PC-3 (cell line): ENCODE measurements around the gene RAET1E. TPM values are rescaled to one million over a fixed set of nuclear protein-coding genes. Genes with fewer than 3 reads are reported as not detected.

Experiments used
- ATAC-seq: fragments of 200-7000 bp; cut with Tn5 transposase; 2 replicates; pipeline ENCODE4 v1.9.1; 2020; ENCODE audit warnings: mild to moderate bottlenecking, moderate library complexity
- BruUV-seq: library from RNA; stranded (reverse); fragments of 400-500 nt; replicated peaks from 2 replicates; lab custom pipeline; 2021; lab: Mats Ljungman, UMichigan
- CTCF ChIA-PET: fragments of 300-600 bp; sonication (Branson Sonifier 250); formaldehyde crosslinking; loops from one replicate; lab custom pipeline; 2022; ENCODE audit warnings: antibody characterized with exemption; lab: Charles Lee
- POLR2A ChIA-PET: fragments of 300-600 bp; sonication (Branson Sonifier 250); formaldehyde crosslinking; loops from one replicate; lab custom pipeline; 2022; ENCODE audit warnings: antibody characterized with exemption; ENCODE audit not compliant: unreplicated experiment; lab: Charles Lee
- DNase-seq: peaks from one replicate; pipeline ENCODE4 v3.0.0-alpha.2; 2015
- H2AFZ ChIP-seq: fragments of 300-600 bp; sonication (generic); 2 replicates; pipeline ENCODE4 v1.6.0; 2016; ENCODE audit warnings: antibody characterized with exemption, low read length
- H3F3A ChIP-seq: fragments of 300-600 bp; sonication (generic); one replicate; pipeline ENCODE4 v1.6.0; 2017; ENCODE audit warnings: antibody characterized with exemption, low read length, control low read depth, mild to moderate bottlenecking; ENCODE audit not compliant: unreplicated experiment
- H3K27ac ChIP-seq: fragments of 300-600 bp; sonication (generic); 2 replicates; pipeline ENCODE4 v1.5.1; 2016; ENCODE audit warnings: mild to moderate bottlenecking, low read length
- H3K27me3 ChIP-seq: fragments of 300-600 bp; sonication (generic); 2 replicates; pipeline ENCODE4 v1.6.1; 2016; ENCODE audit warnings: low read length, mixed read lengths
- H3K36me3 ChIP-seq: fragments of 300-600 bp; sonication (generic); 2 replicates; pipeline ENCODE4 v1.6.1; 2016; ENCODE audit warnings: low read depth, mixed run types, low read length, mixed read lengths
- H3K4me1 ChIP-seq: fragments of 300-600 bp; sonication (generic); 2 replicates; pipeline ENCODE4 v1.5.1; 2016; ENCODE audit warnings: low read length; ENCODE audit not compliant: insufficient read depth
- H3K4me2 ChIP-seq: fragments of 300-600 bp; sonication (generic); 2 replicates; pipeline ENCODE4 v1.6.0; 2016; ENCODE audit warnings: low read length
- H3K4me3 ChIP-seq: fragments of 300-600 bp; sonication (generic); 2 replicates; pipeline ENCODE4 v1.5.1; 2016; ENCODE audit warnings: mild to moderate bottlenecking, low read length, mixed read lengths
- H3K79me2 ChIP-seq: fragments of 300-600 bp; sonication (generic); 2 replicates; pipeline ENCODE4 v1.6.1; 2017; ENCODE audit warnings: low read length, mixed read lengths
- H3K9ac ChIP-seq: fragments of 300-600 bp; sonication (generic); 2 replicates; pipeline ENCODE4 v1.6.0; 2016; ENCODE audit warnings: mild to moderate bottlenecking, low read length
- H3K9me2 ChIP-seq: fragments of 300-600 bp; sonication (generic); replicated peaks from 2 replicates; pipeline ENCODE4 v1.6.1; 2016; ENCODE audit warnings: mixed run types, low read length, mixed read lengths
- H3K9me3 ChIP-seq: fragments of 300-600 bp; sonication (generic); 2 replicates; pipeline ENCODE4 v1.6.1; 2016; ENCODE audit warnings: low read length, mixed read lengths
- H4K20me1 ChIP-seq: fragments of 300-600 bp; sonication (generic); 2 replicates; pipeline ENCODE4 v1.6.1; 2016; ENCODE audit warnings: low read length, mixed read lengths
- EZH2 ChIP-seq: fragments of 300-600 bp; sonication (generic); IDR thresholded peaks from one replicate; pipeline ENCODE4 v1.6.1; 2017; ENCODE audit warnings: antibody characterized with exemption, mild to moderate bottlenecking, low read length; ENCODE audit not compliant: unreplicated experiment
- EZH2phosphoT487 ChIP-seq: fragments of 300-600 bp; sonication (generic); IDR thresholded peaks from 2 replicates; pipeline ENCODE4 v1.6.1; 2018; ENCODE audit warnings: mild to moderate bottlenecking, antibody characterized with exemption, low read length, borderline replicate concordance
- intact Hi-C: fragments of 100-400 bp; cut with micrococcal nuclease; formaldehyde crosslinking; loops from 2 replicates; pipeline ENCODE4 v1.9.0; 2023
- total RNA-seq: library from RNA; depleted of rRNA; stranded (reverse); fragments of >200 nt; gene quantifications from 2 replicates; pipeline ENCODE4 v1.2.3, GENCODE V29; 2014
- TF ChIP-seq, protein P1 (sequence below): fragments of 300-600 bp; sonication (generic); conservative IDR thresholded peaks from 2 replicates; pipeline ENCODE4 v1.5.1; 2017; ENCODE audit warnings: antibody characterized with exemption, low read depth, mild to moderate bottlenecking, low read length

Gene RAET1E
- total RNA-seq, 1 experiment from 2014 or later, result 0.40 TPM

DNA sequence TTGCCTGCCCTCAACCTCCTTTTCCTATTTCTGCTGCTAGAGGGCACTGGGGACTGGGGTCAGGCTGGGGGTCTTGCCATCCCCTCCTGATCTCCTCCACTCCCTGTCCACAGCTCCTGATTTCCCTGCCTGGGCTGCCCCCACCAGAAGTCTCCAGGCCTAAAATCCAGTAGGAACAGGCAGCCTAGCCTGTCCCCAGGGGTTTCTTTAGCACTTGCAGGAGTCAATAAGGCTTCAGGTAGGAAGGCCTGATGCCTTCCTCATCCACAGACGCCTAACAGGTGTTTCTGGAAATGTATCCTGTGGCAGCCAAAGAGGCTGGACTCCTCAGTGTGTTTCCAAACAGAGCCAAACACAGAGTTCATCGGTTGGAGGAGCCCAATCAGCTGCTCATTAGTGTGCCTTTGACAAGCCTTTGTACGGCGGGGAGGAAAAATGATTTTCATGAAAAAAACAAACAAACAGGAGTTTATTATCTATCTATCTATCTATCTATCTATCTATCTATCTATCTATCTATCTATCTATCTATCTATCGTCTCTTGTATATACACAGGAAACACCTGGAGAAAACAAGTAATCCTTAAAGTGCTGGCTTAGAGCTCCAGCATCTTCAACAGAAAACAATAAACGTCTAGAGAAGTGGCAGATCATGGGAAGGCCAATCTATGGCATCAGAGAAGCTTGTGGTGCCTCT is 3.7 kb upstream of the RAET1E start:
- no peaks in the 10 kb centered on the region for H3F3A ChIP-seq
- H4K20me1 ChIP-seq, result no peaks in the 10 kb centered on the region
- H3K36me3 ChIP-seq, result no peaks in the 10 kb centered on the region
- POLR2A ChIA-PET, result no interaction called here
- TF ChIP-seq EZH2, result no peak
- no peak for TF ChIP-seq EZH2phosphoT487
- TF ChIP-seq, protein P1, sequence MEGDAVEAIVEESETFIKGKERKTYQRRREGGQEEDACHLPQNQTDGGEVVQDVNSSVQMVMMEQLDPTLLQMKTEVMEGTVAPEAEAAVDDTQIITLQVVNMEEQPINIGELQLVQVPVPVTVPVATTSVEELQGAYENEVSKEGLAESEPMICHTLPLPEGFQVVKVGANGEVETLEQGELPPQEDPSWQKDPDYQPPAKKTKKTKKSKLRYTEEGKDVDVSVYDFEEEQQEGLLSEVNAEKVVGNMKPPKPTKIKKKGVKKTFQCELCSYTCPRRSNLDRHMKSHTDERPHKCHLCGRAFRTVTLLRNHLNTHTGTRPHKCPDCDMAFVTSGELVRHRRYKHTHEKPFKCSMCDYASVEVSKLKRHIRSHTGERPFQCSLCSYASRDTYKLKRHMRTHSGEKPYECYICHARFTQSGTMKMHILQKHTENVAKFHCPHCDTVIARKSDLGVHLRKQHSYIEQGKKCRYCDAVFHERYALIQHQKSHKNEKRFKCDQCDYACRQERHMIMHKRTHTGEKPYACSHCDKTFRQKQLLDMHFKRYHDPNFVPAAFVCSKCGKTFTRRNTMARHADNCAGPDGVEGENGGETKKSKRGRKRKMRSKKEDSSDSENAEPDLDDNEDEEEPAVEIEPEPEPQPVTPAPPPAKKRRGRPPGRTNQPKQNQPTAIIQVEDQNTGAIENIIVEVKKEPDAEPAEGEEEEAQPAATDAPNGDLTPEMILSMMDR, result no peak
- H3K4me2 ChIP-seq, result no peak overlapping the region
- no peak for ATAC-seq
- H3K4me3 ChIP-seq, result no peak overlapping the region
- intact Hi-C loops, result no loop called here
- peaks cover 15% of the 10 kb centered on the region for H3K4me1 ChIP-seq
- H3K27ac ChIP-seq, result no peak overlapping the region
- BruUV-seq, result no TSS peak
- no peaks in the 10 kb centered on the region for H3K9me2 ChIP-seq
- no peak overlapping the region for H3K9ac ChIP-seq
- CTCF ChIA-PET, result no interaction called here
- DNase-seq, result no peak
- H2AFZ ChIP-seq, result no peak overlapping the region
- no peaks in the 10 kb centered on the region for H3K79me2 ChIP-seq
- no peaks in the 10 kb centered on the region for H3K9me3 ChIP-seq
- no peaks in the 10 kb centered on the region for H3K27me3 ChIP-seq

DNA sequence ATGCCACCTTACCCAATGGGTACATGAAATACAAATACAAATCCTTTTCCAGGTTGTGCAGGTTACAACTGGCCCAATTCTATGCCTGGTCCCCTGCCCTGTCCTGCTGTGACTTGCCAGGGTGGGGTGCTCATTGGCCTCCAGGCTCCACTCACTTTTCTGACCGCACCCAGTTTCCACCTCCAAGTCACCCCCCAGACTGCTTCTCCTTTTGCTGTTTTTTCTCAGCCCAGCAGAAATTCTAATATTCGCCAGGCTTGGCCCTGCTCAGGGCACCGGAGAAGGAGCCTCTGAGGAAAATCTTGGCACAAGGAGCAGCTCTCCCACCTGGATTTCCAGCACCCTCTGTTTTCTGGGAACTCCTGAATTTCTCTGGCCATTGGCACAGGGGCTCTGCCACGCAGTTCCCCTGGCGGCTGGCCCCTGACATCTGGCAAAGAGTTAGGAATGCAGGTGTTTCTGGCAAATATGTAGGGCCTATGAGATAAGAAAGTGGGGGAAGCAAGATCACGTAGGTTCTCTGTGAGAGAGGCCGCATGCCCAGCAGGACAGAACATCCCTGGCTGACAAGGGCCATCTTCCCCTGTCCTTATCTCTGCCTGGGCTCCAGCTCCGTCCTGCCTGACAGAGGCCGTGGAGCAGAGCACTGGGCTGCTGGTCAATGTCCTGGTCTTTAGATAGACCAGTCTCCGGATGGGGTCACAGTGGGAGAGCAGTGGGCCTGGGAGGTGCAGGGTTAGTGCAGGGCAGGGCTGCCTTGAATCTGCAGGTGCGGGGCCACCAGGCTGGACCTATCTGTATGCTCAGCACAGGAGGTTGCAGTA is 2.9 kb upstream of the RAET1E start:
- Histone ChIP-seq H3K9me3 (no peaks in the 10 kb centered on the region), H3K9me2 (no peaks in the 10 kb centered on the region), H4K20me1 (no peaks in the 10 kb centered on the region), H3K4me2 (no peak overlapping the region), H2AFZ (no peak overlapping the region), H3K27me3 (no peaks in the 10 kb centered on the region), H3K4me1 (peaks cover 23% of the 10 kb centered on the region), H3K27ac (no peak overlapping the region), H3F3A (no peaks in the 10 kb centered on the region), H3K9ac (no peak overlapping the region), H3K79me2 (no peaks in the 10 kb centered on the region), H3K4me3 (no peak overlapping the region), H3K36me3 (no peaks in the 10 kb centered on the region)
- CTCF ChIA-PET, result no interaction called here
- BruUV-seq, result no TSS peak
- DNase-seq, result no peak
- ATAC-seq, result no peak
- intact Hi-C loops, result no loop called here
- TF ChIP-seq EZH2phosphoT487 (no peak), EZH2 (no peak)
- TF ChIP-seq, protein P1, result no peak
- POLR2A ChIA-PET, result no interaction called here
